ENCODE measurements around the gene SERPINB1.

Gene SERPINB1

DNA sequence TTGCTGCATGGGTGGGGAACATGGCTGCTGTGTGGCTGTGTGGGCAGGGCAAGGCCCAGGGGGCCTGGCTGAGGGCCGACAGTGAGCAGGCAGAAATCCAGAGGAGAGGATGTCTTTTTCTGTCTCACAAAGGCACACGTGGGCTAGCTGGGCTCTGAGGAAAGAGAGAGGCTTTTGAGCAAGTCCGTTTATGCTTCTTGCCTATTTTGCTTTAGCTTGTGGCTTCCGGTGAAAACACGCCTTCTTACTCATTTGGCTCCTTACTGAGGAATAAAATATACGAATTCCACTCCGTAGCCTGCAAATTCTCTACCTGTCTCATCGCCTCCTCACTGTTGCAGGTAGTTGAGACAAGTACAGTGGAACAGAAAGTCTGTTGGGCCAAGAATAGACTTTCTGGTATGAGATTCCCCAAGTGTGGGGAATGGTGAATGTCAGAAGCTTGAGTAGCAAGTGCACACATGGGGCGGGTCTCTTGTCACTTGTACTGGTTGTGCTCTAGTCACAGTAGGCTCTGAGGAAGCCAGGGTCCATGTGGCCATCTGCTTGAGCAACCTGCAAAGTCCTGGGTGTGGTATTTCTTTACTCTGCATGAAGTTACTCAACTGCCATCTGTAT lies 48.0 kb downstream of the SERPINB1 start:
- no peak for DNase-seq (ENCODE audit: low read depth)

DNA sequence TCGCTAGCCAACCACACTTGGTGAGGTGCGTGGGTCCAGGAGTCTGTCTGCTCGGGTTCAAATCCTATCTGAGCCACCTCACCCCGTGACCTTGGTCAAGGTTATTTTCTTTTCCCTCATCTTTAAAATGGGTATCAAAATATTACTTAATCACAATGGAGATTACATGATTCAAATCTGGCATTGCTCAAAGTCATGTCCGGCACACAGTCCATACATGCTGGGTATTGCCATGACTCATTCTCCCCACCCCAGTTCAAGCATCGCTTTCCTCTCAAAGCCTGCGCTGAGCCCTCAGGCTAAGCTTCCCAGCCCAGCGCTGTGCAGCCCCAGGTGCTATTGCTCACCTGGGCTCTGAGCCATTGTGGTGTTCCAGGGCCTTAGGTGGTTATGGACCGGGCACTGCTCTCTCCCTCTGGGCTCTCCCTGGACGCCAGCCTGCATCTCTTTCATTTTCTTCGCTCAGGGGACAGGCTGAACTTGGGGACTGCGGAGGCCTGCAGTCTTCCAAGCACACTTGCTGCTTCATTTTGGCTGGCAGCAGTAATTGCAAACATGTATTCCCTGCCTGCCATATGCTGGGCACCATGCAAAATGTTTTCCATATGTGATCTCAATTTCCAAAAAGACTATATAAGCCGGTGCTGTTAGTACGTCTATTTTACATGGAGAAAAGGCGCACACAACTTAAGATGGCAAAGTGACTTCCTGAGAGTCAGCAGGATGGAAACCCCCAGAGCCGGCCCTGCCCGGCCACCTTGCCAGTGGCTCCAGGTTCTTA lies 49.1 kb downstream of the SERPINB1 start:
- no peak for DNase-seq (ENCODE audit: low read depth)

DNA sequence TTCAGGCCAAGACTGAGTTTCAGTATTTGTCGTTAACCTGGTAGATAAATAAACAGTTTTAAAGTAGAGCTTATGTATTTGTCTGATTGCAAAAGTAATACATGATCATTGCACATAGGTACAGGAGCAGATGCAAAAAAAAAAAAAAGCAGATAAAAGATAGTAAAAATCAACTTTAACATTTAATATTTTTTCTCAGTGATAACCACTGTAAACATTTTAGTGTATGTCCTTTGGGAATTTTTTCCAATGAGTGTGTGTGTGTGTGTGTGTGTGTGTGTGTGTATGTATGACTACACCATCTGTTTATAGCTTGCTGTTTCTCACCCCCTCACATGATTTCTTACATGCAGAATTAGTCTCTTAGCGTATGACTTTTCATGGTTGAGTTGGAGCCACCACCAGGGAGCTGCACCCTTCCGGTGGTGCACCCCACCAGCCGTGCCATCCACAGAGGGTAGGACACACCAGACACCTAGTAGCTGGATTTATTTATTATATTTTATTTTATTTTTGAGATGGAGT lies 50.2 kb downstream of the SERPINB1 start:
- DNase-seq (ENCODE audit: low read depth), result no peak

DNA sequence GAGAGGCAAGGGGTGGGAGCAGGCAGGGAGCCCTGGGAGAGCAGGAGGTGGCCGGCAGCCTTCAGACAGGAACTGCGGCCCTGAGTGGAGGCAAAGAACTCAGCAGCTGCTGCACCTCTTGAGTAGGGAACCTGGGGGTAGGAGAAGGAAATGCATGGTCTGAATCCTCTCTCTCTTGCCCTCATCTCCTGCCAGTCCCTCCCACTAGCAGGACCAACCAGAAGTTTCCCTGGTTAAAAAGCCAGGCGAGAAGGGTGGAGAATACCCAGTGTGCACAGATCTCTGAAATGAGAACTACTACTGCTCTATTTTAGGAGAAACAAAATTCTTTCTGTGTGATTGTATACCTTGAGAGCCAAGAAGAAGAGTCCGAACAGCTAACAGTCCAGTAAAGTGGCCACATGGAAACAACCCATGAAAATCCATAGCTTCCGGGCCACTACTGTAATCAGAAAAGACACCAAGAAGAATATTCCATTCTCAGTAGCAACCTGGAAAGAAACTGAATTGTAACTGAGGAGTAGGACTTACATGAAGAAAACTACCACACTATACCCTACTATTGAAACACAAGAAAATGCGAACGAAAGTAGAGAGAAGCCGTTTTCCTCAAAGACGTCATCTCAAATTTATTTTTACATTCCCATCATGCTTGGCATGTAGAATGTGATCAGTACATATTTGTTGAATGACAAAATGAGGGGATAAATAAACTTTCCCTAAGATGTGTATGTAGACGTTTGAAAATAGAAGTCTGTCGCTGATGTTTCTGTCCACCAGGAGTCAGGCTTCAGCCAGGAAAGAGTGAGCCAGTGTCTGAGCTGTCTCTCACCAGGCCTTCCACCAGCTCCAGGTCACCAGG lies 50.8 kb downstream of the SERPINB1 start:
- no peak for DNase-seq (ENCODE audit: low read depth)

DNA sequence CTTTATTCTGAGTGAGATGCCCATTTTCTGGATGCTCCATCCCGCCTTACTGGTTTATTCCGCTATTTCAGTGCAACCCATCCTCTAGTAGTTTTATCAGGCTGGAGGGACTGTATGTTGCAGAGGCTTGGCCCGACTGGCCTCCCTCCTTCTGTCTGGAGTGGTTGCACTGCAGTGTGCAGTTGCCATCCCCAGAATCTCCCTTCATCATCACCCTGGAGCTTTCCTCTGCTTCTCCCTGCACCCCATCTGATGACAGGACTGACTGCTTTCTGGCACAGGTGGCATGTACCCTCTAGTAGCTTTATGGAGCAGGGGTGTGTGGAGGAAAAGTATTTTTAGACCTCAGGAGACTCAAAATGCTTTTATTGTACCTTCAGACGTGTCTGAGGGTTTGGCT lies 55.4 kb downstream of the SERPINB1 start:
- no peak for DNase-seq (ENCODE audit: low read depth)

DNA sequence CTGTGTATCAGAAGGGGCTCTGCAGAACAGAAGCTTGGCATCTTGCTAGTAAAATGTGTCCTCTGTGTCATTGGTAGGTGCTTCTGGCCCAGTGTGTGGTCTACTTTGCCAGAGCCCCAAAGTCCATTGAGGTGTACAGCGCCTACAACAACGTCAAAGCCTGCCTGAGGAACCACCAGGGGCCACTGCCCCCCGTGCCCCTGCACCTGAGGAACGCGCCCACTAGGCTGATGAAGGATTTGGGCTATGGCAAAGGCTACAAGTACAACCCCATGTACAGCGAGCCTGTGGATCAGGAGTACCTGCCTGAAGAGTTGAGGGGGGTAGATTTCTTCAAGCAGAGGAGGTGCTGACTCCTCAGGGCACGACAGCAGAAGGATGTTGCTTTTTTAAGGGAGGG lies 56.7 kb downstream of the SERPINB1 start:
- DNase-seq (ENCODE audit: low read depth), result no peak

DNA sequence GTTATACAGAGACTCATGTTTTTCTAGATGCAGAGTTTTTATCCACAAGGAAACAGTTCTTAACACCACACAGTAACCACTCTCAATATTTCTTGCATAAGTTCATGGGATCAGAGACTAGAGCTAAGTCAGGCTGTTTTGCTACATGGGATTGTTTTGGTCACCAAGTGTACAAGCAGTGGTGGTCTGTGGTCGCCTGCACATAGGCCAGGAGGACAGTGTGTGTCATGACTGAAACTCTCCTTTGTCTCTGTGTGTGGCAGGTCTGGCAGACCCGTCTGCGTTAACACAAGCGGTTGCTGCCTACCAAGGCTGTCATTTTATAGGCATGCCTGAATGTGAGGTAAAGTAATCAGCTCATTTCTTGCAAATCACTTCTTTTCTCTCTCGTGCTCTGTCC lies 57.6 kb downstream of the SERPINB1 start:
- no peak for DNase-seq (ENCODE audit: low read depth)

DNA sequence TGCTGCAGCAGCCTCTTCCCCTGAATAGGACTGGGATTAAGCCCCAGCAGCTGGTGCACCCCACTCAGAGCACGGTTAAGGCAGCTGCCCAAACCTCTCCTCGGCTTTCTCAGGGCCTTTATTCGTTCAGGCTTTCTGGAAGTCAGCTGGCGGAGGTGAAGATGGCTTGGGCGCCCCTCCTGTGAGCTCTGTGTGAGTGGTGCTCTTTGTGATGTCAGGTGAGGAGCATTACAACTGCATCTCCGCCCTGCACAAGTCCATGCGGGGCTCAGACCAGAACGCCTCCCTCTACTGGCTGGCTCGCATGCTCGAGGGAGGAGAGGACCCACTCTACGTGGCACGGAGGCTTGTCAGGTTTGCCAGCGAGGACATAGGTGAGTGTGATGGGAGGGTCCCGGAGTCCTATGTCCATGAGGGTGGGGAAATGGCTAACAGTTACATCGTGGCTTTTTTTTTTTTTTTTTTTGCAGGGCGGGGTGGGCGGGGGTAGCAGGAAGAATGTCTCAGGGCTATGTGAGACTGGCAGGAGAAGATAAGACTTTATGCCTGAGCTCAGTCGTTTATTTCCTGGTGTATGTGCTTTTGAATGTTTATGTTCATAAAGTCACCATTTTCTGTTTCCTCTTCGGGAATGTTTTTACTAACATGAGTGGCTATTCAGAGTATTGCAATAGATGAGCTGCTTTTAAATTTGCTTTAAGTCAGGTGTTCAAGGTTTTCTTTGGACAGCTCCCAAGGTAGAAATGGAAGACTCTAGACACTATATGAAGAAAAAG lies 58.3 kb downstream of the SERPINB1 start:
- DNase-seq (ENCODE audit: low read depth), result no peak

DNA sequence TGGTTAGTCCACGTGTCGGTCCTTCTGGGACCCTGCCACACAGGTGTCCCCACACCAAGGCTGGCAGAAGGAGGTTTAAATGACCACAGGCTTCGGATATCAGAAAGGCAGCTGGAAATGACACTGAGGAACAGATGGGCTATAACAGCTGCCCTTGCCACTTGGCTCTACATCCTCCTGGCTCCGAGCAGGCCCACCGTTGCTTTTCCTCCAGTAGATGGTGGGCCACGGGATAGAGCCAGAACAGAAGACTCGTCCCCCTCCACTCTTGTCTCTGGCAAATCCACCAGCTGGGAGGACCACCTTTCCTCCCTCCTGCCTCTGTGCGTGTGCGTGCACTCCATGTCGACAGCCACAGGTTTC lies 58.9 kb downstream of the SERPINB1 start:
- DNase-seq (ENCODE audit: low read depth), result no peak

DNA sequence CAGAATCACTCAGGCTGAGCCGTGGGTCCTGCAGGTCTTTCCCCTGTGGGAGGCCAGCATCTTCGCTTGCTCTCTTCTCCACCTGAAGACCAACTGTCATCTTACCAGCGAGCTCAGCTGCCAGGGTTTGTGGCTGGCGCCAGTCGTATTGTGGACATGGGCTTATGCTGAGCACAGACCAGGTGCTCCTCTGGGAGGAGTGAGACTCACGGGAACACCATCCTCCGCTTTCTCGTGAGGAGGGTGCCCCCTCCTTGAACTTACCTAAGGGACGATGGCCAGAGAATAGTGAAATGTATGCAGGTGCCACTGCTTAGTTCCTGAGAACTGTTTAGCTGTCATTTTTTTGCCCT lies 59.3 kb downstream of the SERPINB1 start:
- DNase-seq (ENCODE audit: low read depth), result no peak

All from stimulated activated CD4-positive, alpha-beta T cell treated with anti-CD3 and anti-CD28 coated beads, Interleukin-2, amount 100 ng/mL, for 4 hours (primary cell).